Nephron (organoid): ENCODE measurements around the gene SLC9A8.

ENCODE experiments used
- H3K27ac Mint-ChIP-seq, 3 experiments: 2 replicates each; pipeline ENCODE4 v1.8.0; 2020; ENCODE audit warnings: mixed read lengths in 3 of 3, mild to moderate bottlenecking in 2 of 3, moderate library complexity in 1 of 3
- H3K27me3 Mint-ChIP-seq: 2 replicates; pipeline ENCODE4 v1.8.0; 2021; ENCODE audit warnings: low read depth, mild to moderate bottlenecking, moderate library complexity, mixed read lengths
- H3K36me3 Mint-ChIP-seq: 2 replicates; pipeline ENCODE4 v1.8.0; 2020; ENCODE audit warnings: low read depth, mixed read lengths
- H3K4me1 Mint-ChIP-seq: 2 replicates; pipeline ENCODE4 v1.8.0; 2020; ENCODE audit warnings: mixed read lengths
- H3K4me3 Mint-ChIP-seq, 3 experiments: 2 replicates each; pipeline ENCODE4 v1.8.0; 2020; ENCODE audit warnings: mild to moderate bottlenecking in 3 of 3, mixed read lengths in 3 of 3, moderate library complexity in 2 of 3
- H3K9me3 Mint-ChIP-seq: 2 replicates; pipeline ENCODE4 v1.8.0; 2020; ENCODE audit warnings: mixed read lengths
- CTCF ChIP-seq, 3 experiments: fragments of 200-600 bp; sonication (generic); IDR thresholded peaks; one replicate each; pipeline ENCODE4 v1.5.0; 2021; ENCODE audit warnings: antibody characterized with exemption in 3 of 3; ENCODE audit not compliant: unreplicated experiment in 3 of 3

SLC9A8 gene

GRCh38 chr20:49824206-49824605 lies 11.6 kb downstream of the SLC9A8 start:
- Mint-ChIP-seq H3K27me3 (no peaks in the 10 kb centered on the region), H3K9me3 (no peaks in the 10 kb centered on the region), H3K36me3 (peaks cover 47% of the 10 kb centered on the region), H3K4me1 (peaks cover 28% of the 10 kb centered on the region), H3K4me3 (no peak overlapping the region), H3K27ac (peak overlapping the region; percentile 59 to 86 (median 86))
- TF ChIP-seq CTCF (IDR thresholded peaks at IDR 0.05; ENCODE audit: unreplicated experiment in 3 of 3) = no peak

GRCh38 chr20:49825521-49826033 lies 12.9 kb downstream of the SLC9A8 start:
- H3K27ac Mint-ChIP-seq = peak overlapping the region; percentile 61 to 86 (median 68)
- no peak overlapping the region for H3K4me3 Mint-ChIP-seq
- no peaks in the 10 kb centered on the region for H3K9me3 Mint-ChIP-seq
- peaks cover 42% of the 10 kb centered on the region for H3K36me3 Mint-ChIP-seq
- TF ChIP-seq CTCF (IDR thresholded peaks at IDR 0.05; ENCODE audit: unreplicated experiment in 3 of 3) = no peak
- peaks cover 33% of the 10 kb centered on the region for H3K4me1 Mint-ChIP-seq
- H3K27me3 Mint-ChIP-seq = no peaks in the 10 kb centered on the region

- no peak for TF ChIP-seq CTCF (IDR thresholded peaks at IDR 0.05; ENCODE audit: unreplicated experiment in 3 of 3)
- Mint-ChIP-seq H3K4me1 (peaks cover 24% of the 10 kb centered on the region), H3K4me3 (no peak overlapping the region), H3K36me3 (peaks cover 32% of the 10 kb centered on the region), H3K9me3 (no peaks in the 10 kb centered on the region), H3K27me3 (no peaks in the 10 kb centered on the region), H3K27ac (peak overlapping the region; percentile 57 to 78 (median 63))
Measured at GRCh38 chr20:49831022-49831769, 18.6 kb downstream of the SLC9A8 start.

- Mint-ChIP-seq H3K4me3 (no peak overlapping the region), H3K27me3 (no peaks in the 10 kb centered on the region), H3K27ac (peak overlapping the region; percentile 40 to 63 (median 57)), H3K4me1 (peaks cover 19% of the 10 kb centered on the region), H3K36me3 (peaks cover 36% of the 10 kb centered on the region), H3K9me3 (no peaks in the 10 kb centered on the region)
- TF ChIP-seq CTCF (IDR thresholded peaks at IDR 0.05; ENCODE audit: unreplicated experiment in 3 of 3) = no peak
Measured at GRCh38 chr20:49831770-49832631, 19.4 kb downstream of the SLC9A8 start.

GRCh38 chr20:49832632-49833327 lies 20.2 kb downstream of the SLC9A8 start:
- H3K36me3 Mint-ChIP-seq = peaks cover 38% of the 10 kb centered on the region
- H3K27me3 Mint-ChIP-seq = no peaks in the 10 kb centered on the region
- H3K4me3 Mint-ChIP-seq = no peak overlapping the region
- H3K27ac Mint-ChIP-seq = peak overlapping the region in 1 of 3 experiments; percentile 57
- H3K9me3 Mint-ChIP-seq = no peaks in the 10 kb centered on the region
- peaks cover 19% of the 10 kb centered on the region for H3K4me1 Mint-ChIP-seq
- TF ChIP-seq CTCF (IDR thresholded peaks at IDR 0.05; ENCODE audit: unreplicated experiment in 3 of 3) = no peak
